Liver (tissue), 9 donors: ENCODE measurements around the gene DTWD1. TPM values are rescaled to one million over a fixed set of nuclear protein-coding genes. Genes with fewer than 3 reads are reported as not detected.

Source experiments
- DNase-seq: peaks from one replicate; pipeline ENCODE4 v3.0.0-alpha.2; 2017; ENCODE audit warnings: low spot score
- H3K27ac ChIP-seq, 2 donors: one replicate each; pipeline ENCODE4 v1.7.0; 2013; ENCODE audit warnings: inconsistent platforms in 2 of 2, low read length in 2 of 2, control low read depth in 1 of 2, low read depth in 1 of 2, mild to moderate bottlenecking in 1 of 2
- H3K27me3 ChIP-seq, 4 donors: one replicate each; pipeline versions ENCODE4 v1.6.1 to v1.7.0; 2013; ENCODE audit warnings: low read length in 3 of 4, inconsistent platforms in 1 of 4, mild to moderate bottlenecking in 1 of 4, moderate library complexity in 1 of 4; ENCODE audit not compliant: control insufficient read depth in 4 of 4, insufficient read depth in 4 of 4
- H3K36me3 ChIP-seq, 4 donors: one replicate each; pipeline versions ENCODE4 v1.6.1 to v1.7.0; 2013; ENCODE audit warnings: low read length in 3 of 4, mild to moderate bottlenecking in 3 of 4, low read depth in 1 of 4, moderate library complexity in 1 of 4; ENCODE audit not compliant: control insufficient read depth in 4 of 4, insufficient read depth in 3 of 4
- H3K4me1 ChIP-seq, 4 donors: one replicate each; pipeline versions ENCODE4 v1.6.1 to v1.7.0; 2013; ENCODE audit warnings: low read length in 3 of 4, mild to moderate bottlenecking in 3 of 4, moderate library complexity in 1 of 4; ENCODE audit not compliant: control insufficient read depth in 4 of 4, insufficient read depth in 4 of 4
- H3K4me3 ChIP-seq, 3 donors: one replicate each; pipeline versions ENCODE4 v1.6.1 to v1.7.0; 2013; ENCODE audit warnings: low read length in 3 of 3, control low read depth in 1 of 3, low read depth in 1 of 3, mild to moderate bottlenecking in 1 of 3
- H3K9ac ChIP-seq, 2 donors: one replicate each; pipeline ENCODE4 v1.7.0; 2013; ENCODE audit warnings: low read length in 2 of 2, mild to moderate bottlenecking in 2 of 2, moderate library complexity in 2 of 2, control low read depth in 1 of 2, low read depth in 1 of 2
- H3K9me3 ChIP-seq, 4 donors: one replicate each; pipeline versions ENCODE4 v1.6.1 to v1.7.0; 2013; ENCODE audit warnings: low read length in 3 of 4; ENCODE audit not compliant: control insufficient read depth in 4 of 4
- ATF3 ChIP-seq: IDR thresholded peaks from 2 replicates; pipeline ENCODE4 v1.6.1; 2016; ENCODE audit warnings: antibody characterized with exemption
- CTCF ChIP-seq: fragments of 150-350 bp; IDR thresholded peaks from 2 replicates; pipeline ENCODE4 v1.5.1; 2017; ENCODE audit warnings: improper control_type of control experiment, low read depth, low read length; ENCODE audit not compliant: missing input control
- EGR1 ChIP-seq, 2 donors: IDR thresholded peaks; 2 replicates each; pipeline ENCODE4 v1.6.1; 2016 to 2018; ENCODE audit warnings: antibody characterized with exemption in 2 of 2, low read depth in 2 of 2
- FOXA1 ChIP-seq: IDR thresholded peaks from 2 replicates; pipeline ENCODE4 v1.6.1; 2016; ENCODE audit warnings: antibody characterized with exemption
- FOXA2 ChIP-seq: IDR thresholded peaks from 2 replicates; pipeline ENCODE4 v1.6.1; 2016; ENCODE audit warnings: antibody characterized with exemption
- GABPA ChIP-seq, 2 donors: IDR thresholded peaks in 1 of 2; conservative IDR thresholded peaks in 1 of 2; 2 replicates each; pipeline ENCODE4 v1.6.1; 2016; ENCODE audit warnings: antibody characterized with exemption in 2 of 2, mild to moderate bottlenecking in 1 of 2, moderate library complexity in 1 of 2
- HNF4A ChIP-seq, 2 donors: conservative IDR thresholded peaks; 2 replicates each; pipeline ENCODE4 v1.6.1; 2016; ENCODE audit warnings: antibody characterized with exemption in 2 of 2, mild to moderate bottlenecking in 2 of 2
- HNF4G ChIP-seq: IDR thresholded peaks from 2 replicates; pipeline ENCODE4 v1.6.1; 2016; ENCODE audit warnings: antibody characterized with exemption
- JUND ChIP-seq, 2 donors: IDR thresholded peaks; 2 replicates each; pipeline ENCODE4 v1.6.1; 2016; ENCODE audit warnings: antibody characterized with exemption in 2 of 2
- NR2F2 ChIP-seq: IDR thresholded peaks from 2 replicates; pipeline ENCODE4 v1.6.1; 2016; ENCODE audit warnings: antibody characterized with exemption
- RAD21 ChIP-seq, 2 donors: IDR thresholded peaks; 2 replicates each; pipeline ENCODE4 v1.6.1; 2016; ENCODE audit warnings: antibody characterized with exemption in 2 of 2, mild to moderate bottlenecking in 2 of 2
- REST ChIP-seq: IDR thresholded peaks from 2 replicates; pipeline ENCODE4 v1.6.1; 2016; ENCODE audit warnings: antibody characterized with exemption, mild to moderate bottlenecking
- RXRA ChIP-seq, 2 donors: IDR thresholded peaks; 2 replicates each; pipeline ENCODE4 v1.6.1; 2017 to 2018; ENCODE audit warnings: antibody characterized with exemption in 2 of 2, mild to moderate bottlenecking in 1 of 2
- SP1 ChIP-seq: IDR thresholded peaks from 2 replicates; pipeline ENCODE4 v1.6.1; 2018; ENCODE audit warnings: antibody characterized with exemption, mild to moderate bottlenecking
- TAF1 ChIP-seq: conservative IDR thresholded peaks from 2 replicates; pipeline ENCODE4 v1.6.1; 2016; ENCODE audit warnings: antibody characterized with exemption, mild to moderate bottlenecking
- YY1 ChIP-seq: IDR thresholded peaks from 2 replicates; pipeline ENCODE4 v1.6.1; 2016; ENCODE audit warnings: antibody characterized with exemption, mild to moderate bottlenecking
- ZBTB33 ChIP-seq: IDR thresholded peaks from 2 replicates; pipeline ENCODE4 v1.6.1; 2016; ENCODE audit warnings: antibody characterized with exemption
- polyA plus RNA-seq, 2 donors: library from polyadenylated mRNA; stranded (reverse) in 1 of 2; unstranded in 1 of 2; fragments of 200-250 nt in 1 of 2; fragments of >200 nt in 1 of 2; fragmentation: Nextera tagmentation in 1 of 2; extraction: Ambion mirVana in 1 of 2; gene quantifications; one replicate each; pipeline versions ENCODE4 v1.2.1 to v1.2.3, GENCODE V29; 2013 to 2015
- total RNA-seq, 2 donors: library from RNA; depleted of rRNA; stranded (reverse); fragments of >200 nt; gene quantifications; one replicate each; pipeline ENCODE4 v1.2.3, GENCODE V29; 2014
- TF ChIP-seq, protein P1 (sequence below): IDR thresholded peaks from 2 replicates; pipeline ENCODE4 v1.6.1; 2016; ENCODE audit warnings: antibody characterized with exemption
- donor health status: healthy.
- donor health status: healthy.
- donor health status: healthy.
- donor health status: healthy.
- donor health status: healthy.

The DTWD1 gene
- total and polyA plus RNA-seq, 4 donors, result 5.8 to 10.8 (median 9.7) TPM

DNA sequence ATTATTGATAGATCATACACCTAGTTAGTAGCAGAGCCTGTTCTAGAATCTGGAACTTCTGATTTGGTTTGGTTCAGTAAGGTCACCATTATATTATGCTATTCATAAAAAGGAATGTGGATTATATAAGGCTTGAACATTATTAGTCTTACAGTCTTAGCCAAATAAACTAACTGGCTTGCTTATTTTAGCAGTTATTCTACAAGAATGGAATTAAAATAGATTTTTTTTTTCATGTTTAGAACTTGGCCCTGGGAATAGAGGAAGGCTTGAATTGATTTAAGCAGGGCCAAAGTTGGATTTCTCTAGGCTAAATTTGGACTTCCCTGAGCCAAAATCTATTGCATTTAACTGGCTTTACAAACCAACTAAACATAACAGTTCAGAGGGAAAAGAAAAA is 24.4 kb downstream of the DTWD1 start:
- H3K36me3 ChIP-seq, result no peaks in the 10 kb centered on the region
- no peak overlapping the region for H3K9ac ChIP-seq
- H3K9me3 ChIP-seq, result no peaks in the 10 kb centered on the region
- no peak overlapping the region for H3K4me3 ChIP-seq
- no peak for TF ChIP-seq NR2F2
- no peak for TF ChIP-seq TAF1
- TF ChIP-seq HNF4A (conservative IDR thresholded peaks at IDR 0.05), result no peak
- TF ChIP-seq ZBTB33, result no peak
- TF ChIP-seq ATF3, result no peak
- TF ChIP-seq JUND (IDR thresholded peaks at IDR 0.05), result no peak
- no peaks in the 10 kb centered on the region for H3K27me3 ChIP-seq
- DNase-seq, result no peak
- peaks cover 0 to 10% (median 5%) of the 10 kb centered on the region in 4 donors for H3K4me1 ChIP-seq
- H3K27ac ChIP-seq, result no peak overlapping the region

GRCh38 chr15:49645941-49646340 is 25.1 kb downstream of the DTWD1 start:
- Histone ChIP-seq H3K27ac (no peak overlapping the region), H3K9me3 (no peaks in the 10 kb centered on the region), H3K36me3 (no peaks in the 10 kb centered on the region), H3K27me3 (no peaks in the 10 kb centered on the region), H3K9ac (no peak overlapping the region), H3K4me1 (peaks cover 0 to 10% (median 5%) of the 10 kb centered on the region in 4 donors), H3K4me3 (no peak overlapping the region)
- DNase-seq, result no peak
- TF ChIP-seq ATF3, result no peak
- TF ChIP-seq HNF4A (conservative IDR thresholded peaks at IDR 0.05), result no peak
- TF ChIP-seq GABPA (IDR thresholded peaks at IDR 0.05 in 1 of 2, conservative IDR thresholded peaks at IDR 0.05 in 1 of 2), result no peak
- no peak for TF ChIP-seq YY1
- no peak for TF ChIP-seq HNF4G
- TF ChIP-seq RAD21 (IDR thresholded peaks at IDR 0.05), result no peak
- TF ChIP-seq FOXA2, result no peak
- no peak for TF ChIP-seq ZBTB33
- TF ChIP-seq EGR1 (IDR thresholded peaks at IDR 0.05; ENCODE audit: low read depth in 2 of 2), result no peak
- TF ChIP-seq, protein P1, sequence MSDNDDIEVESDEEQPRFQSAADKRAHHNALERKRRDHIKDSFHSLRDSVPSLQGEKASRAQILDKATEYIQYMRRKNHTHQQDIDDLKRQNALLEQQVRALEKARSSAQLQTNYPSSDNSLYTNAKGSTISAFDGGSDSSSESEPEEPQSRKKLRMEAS, result no peak
- TF ChIP-seq CTCF, result no peak
- no peak for TF ChIP-seq SP1
- TF ChIP-seq JUND (IDR thresholded peaks at IDR 0.05), result no peak
- no peak for TF ChIP-seq NR2F2
- no peak for TF ChIP-seq REST
- TF ChIP-seq RXRA (IDR thresholded peaks at IDR 0.05), result no peak
- no peak for TF ChIP-seq TAF1
- no peak for TF ChIP-seq FOXA1
